ENCODE measurements around the gene RGS10. TPM values are rescaled to one million over a fixed set of nuclear protein-coding genes. Genes with fewer than 3 reads are reported as not detected.

Gene RGS10
- total RNA-seq, 2 experiments from 2014 or later: 157 to 159 TPM

- ATAC-seq (ENCODE audit: low read depth): no peak
- POLR2A ChIA-PET: interaction anchor here (2.0 kb wide), 1 partner anchor 10 kb away, joined by 6 read pairs; no protein-coding TSS in a partner anchor
- no peak overlapping the region for H3K4me3 Mint-ChIP-seq
Measured at GRCh38 chr10:119507115-119507514, 35.4 kb downstream of the RGS10 start.

DNA sequence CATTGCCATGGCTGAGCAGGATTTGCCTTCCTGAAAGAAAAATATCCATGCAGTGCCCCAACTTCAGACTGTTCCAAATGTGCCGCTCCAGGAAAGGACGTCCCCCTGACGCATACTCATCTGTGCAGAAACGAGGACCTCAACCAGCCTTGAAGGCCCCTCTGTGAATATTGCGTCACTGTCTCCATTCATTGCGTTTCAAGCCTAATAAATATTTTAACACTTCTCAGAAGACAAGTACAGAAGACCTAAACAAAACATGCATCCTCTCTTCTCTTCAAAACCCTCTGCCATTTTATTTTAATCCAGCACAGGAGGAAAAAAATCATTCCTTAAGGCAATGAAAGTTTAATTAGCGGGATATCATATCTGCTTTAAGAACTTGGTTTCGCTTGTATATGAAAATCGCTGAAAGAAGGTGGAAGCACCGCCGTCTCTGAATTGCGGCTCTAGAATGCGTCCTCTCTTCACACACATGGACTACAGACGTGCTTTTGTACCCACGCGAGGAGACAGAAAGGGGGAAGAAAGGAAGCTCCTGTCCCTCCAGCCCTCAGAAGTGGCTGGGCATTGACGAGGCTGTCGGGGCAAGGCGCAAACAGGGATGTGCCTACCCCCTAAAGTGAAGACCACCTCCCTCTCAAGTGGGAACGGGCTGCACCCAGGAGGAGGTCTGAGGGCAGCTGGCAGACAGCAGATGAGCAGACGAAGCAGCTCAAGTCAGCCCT lies 36.8 kb downstream of the RGS10 start:
- H3K36me3 Mint-ChIP-seq: peaks cover 50% of the 10 kb centered on the region
- H3K27ac Mint-ChIP-seq: peak overlapping the region; percentile 85
- H3K4me1 Mint-ChIP-seq: peaks cover 67% of the 10 kb centered on the region
- DNase-seq (no peak), ATAC-seq (ENCODE audit: low read depth) (no peak)
- H3K4me3 Mint-ChIP-seq: peak overlapping the region; percentile 60
- POLR2A ChIA-PET: interaction anchor here (0.8 to 2.0 kb wide), 5 partner anchors 11 to 37 kb away, joined by 4 to 9 read pairs (median 6); partner anchors contain the start of gene RGS10
- H3K27me3 Mint-ChIP-seq: no peaks in the 10 kb centered on the region
- H3K9me3 Mint-ChIP-seq: no peaks in the 10 kb centered on the region

More at GRCh38 chr10:119507115-119507514, 35.4 kb downstream of the RGS10 start:
- Mint-ChIP-seq H3K27ac (peak overlapping the region; percentile 77), H3K27me3 (no peaks in the 10 kb centered on the region), H3K9me3 (no peaks in the 10 kb centered on the region), H3K36me3 (peaks cover 60% of the 10 kb centered on the region), H3K4me1 (peaks cover 69% of the 10 kb centered on the region)
- DNase-seq: no peak

DNA sequence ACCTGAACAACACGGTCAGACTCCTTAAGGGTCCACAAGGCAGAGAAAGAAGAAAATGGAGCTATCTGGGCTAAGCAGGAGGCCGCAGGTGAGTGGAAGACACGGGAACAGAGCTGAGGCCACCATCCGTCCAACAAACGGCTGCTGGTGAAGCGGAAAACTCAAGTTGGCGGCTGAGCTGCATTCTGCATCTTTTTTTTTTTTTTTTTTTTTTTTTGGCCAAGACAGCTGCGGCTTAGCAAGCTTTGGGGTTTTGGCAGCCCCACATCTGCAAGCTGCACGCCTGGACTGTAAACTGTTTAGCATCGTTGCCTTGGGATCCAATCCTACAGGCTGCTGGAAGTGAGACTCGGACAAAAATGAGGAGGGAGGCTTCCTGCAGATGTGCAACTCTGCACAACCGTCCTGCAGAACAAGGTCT lies 37.4 kb downstream of the RGS10 start:
- Mint-ChIP-seq H3K27me3 (no peaks in the 10 kb centered on the region), H3K4me1 (peaks cover 68% of the 10 kb centered on the region), H3K9me3 (no peaks in the 10 kb centered on the region)

DNA sequence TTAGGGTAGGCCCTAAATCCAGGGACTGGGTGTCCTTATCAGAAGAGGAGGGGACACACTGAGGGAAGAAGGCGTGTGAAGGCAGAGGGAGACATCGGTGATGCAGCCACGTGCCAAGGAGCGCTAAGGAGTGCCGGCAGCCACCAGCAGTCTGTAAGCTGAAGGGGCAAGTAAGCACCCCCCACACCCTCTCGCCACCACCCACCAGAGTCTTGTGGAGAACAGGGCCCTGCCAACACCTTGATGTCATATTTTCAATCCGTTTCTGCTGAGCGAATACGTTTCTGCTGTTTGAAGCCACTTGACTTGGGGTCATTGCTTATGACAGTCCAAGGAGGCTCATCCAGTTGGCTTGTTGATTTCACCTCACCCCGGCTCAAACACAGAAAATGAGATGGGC lies 37.9 kb downstream of the RGS10 start:
- no peaks in the 10 kb centered on the region for H3K9me3 Mint-ChIP-seq
- H3K36me3 Mint-ChIP-seq: peaks cover 44% of the 10 kb centered on the region
- no peaks in the 10 kb centered on the region for H3K27me3 Mint-ChIP-seq
- DNase-seq: no peak
- H3K27ac Mint-ChIP-seq: peak overlapping the region; percentile 85
- peak overlapping the region; percentile 60 for H3K4me3 Mint-ChIP-seq
- POLR2A ChIA-PET: interaction anchor here (0.8 to 1.1 kb wide), 3 partner anchors 12 to 38 kb away, joined by 6 to 9 read pairs (median 7); partner anchors contain the start of gene RGS10
- peaks cover 68% of the 10 kb centered on the region for H3K4me1 Mint-ChIP-seq
- ATAC-seq (ENCODE audit: low read depth): no peak

More for the DNA sequence above, 37.4 kb downstream of the RGS10 start:
- POLR2A ChIA-PET: interaction anchor here (0.8 to 1.1 kb wide), 3 partner anchors 12 to 38 kb away, joined by 6 to 9 read pairs (median 7); partner anchors contain the start of gene RGS10
- Mint-ChIP-seq H3K4me3 (peak overlapping the region; percentile 60), H3K27ac (peak overlapping the region; percentile 85), H3K36me3 (peaks cover 45% of the 10 kb centered on the region)
- ATAC-seq (ENCODE audit: low read depth) (no peak), DNase-seq (no peak)

DNA sequence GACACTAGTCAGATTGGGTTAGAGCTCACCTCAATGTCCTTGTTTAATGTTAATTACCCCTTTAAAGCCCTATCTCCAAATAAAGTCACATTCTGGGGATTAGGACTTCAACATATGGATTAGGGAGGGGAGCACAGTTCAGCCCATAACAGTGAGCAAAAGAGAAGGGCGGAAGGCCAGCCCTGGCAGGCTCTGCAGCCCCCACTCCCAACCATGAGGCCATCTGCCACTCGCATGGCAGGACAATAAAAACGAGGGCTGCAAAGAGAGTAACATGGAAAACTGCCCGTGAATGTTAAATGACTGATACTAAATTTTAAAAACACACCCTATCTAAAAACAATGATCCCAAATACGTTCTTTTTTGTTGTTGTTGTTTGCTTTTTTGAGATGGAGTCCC lies 38.7 kb downstream of the RGS10 start:
- H3K27ac Mint-ChIP-seq: peak overlapping the region; percentile 85
- peaks cover 49% of the 10 kb centered on the region for H3K36me3 Mint-ChIP-seq
- peaks cover 75% of the 10 kb centered on the region for H3K4me1 Mint-ChIP-seq
- no peaks in the 10 kb centered on the region for H3K27me3 Mint-ChIP-seq
- H3K9me3 Mint-ChIP-seq: no peaks in the 10 kb centered on the region
- POLR2A ChIA-PET: interaction anchor here (0.6 to 5.0 kb wide), 2 partner anchors 13 to 47 kb away, joined by 5 to 34 read pairs; no protein-coding TSS in a partner anchor
- no peak overlapping the region for H3K4me3 Mint-ChIP-seq
- ATAC-seq (ENCODE audit: low read depth) (no peak), DNase-seq (no peak)

- Mint-ChIP-seq H3K9me3 (no peaks in the 10 kb centered on the region), H3K27me3 (no peaks in the 10 kb centered on the region), H3K36me3 (peaks cover 49% of the 10 kb centered on the region), H3K4me1 (peaks cover 76% of the 10 kb centered on the region), H3K4me3 (peak overlapping the region; percentile 60), H3K27ac (peak overlapping the region; percentile 91)
- POLR2A ChIA-PET: interaction anchor here (0.6 to 5.0 kb wide), 9 partner anchors 9 to 972 kb away, joined by 3 to 34 read pairs (median 4); no protein-coding TSS in a partner anchor
- ATAC-seq (ENCODE audit: low read depth): peak; percentile 12
- DNase-seq: no peak
Measured at GRCh38 chr10:119502618-119503155, 39.8 kb downstream of the RGS10 start.

- peaks cover 81% of the 10 kb centered on the region for H3K4me1 Mint-ChIP-seq
- no peaks in the 10 kb centered on the region for H3K9me3 Mint-ChIP-seq
- POLR2A ChIA-PET: interaction anchor here (0.6 to 5.0 kb wide), 9 partner anchors 8 to 971 kb away, joined by 3 to 34 read pairs (median 5); no protein-coding TSS in a partner anchor
- peak overlapping the region; percentile 60 for H3K4me3 Mint-ChIP-seq
- peak; percentile 90 for ATAC-seq (ENCODE audit: low read depth)
- peaks cover 52% of the 10 kb centered on the region for H3K36me3 Mint-ChIP-seq
- DNase-seq: peak; percentile 83
- H3K27me3 Mint-ChIP-seq: no peaks in the 10 kb centered on the region
- peak overlapping the region; percentile 91 for H3K27ac Mint-ChIP-seq
Measured at GRCh38 chr10:119502209-119502608, 40.3 kb downstream of the RGS10 start.

DNA sequence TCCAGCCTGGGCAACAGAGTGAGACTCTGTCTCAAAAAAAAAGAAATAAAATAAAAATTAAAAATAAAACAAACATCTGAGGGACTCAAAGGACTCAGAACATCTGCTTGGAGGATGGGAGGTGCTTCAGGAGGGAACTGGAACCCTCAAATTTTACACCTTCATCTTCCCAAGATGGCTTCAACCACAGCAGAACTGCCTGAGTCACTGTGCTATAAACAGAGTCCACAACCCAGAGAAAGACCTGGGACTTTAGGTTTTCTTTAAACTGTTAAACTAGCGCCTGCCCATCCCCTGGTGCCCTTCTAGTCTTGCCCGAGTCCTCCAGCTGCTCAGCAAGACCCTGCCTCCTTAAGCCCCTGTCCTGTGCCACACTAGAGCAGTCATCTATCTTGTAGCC lies 40.8 kb downstream of the RGS10 start:
- H3K27ac Mint-ChIP-seq: peak overlapping the region; percentile 91
- peak overlapping the region; percentile 60 for H3K4me3 Mint-ChIP-seq
- no peaks in the 10 kb centered on the region for H3K9me3 Mint-ChIP-seq
- ATAC-seq (ENCODE audit: low read depth): peak; percentile 9
- DNase-seq: no peak
- peaks cover 81% of the 10 kb centered on the region for H3K4me1 Mint-ChIP-seq
- POLR2A ChIA-PET: interaction anchor here (1.2 to 5.0 kb wide), 4 partner anchors 10 to 294 kb away, joined by 3 to 34 read pairs (median 6); partner anchors contain the start of gene GRK5
- no peaks in the 10 kb centered on the region for H3K27me3 Mint-ChIP-seq
- peaks cover 47% of the 10 kb centered on the region for H3K36me3 Mint-ChIP-seq

DNA sequence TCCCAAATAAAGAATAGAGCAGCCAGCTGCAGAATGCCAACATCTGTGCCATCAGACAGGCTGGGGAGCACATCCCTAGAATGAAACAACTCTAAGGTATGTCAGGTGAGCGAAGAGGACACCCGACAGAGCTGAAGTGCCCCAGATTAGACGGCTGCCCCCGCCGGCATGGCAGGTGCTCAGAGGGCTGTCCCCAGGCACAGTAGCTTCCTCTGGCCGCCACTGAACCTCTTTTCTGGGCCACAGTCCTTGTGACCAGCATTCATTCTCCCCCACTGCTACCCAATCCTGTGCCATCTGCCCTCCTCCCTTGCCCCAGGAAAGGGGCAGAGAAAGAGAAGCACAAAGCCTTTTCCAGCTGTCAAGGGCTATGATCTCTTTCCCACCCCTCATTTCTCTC lies 41.7 kb downstream of the RGS10 start:
- POLR2A ChIA-PET: interaction anchor here (1.2 to 5.0 kb wide), 6 partner anchors 11 to 293 kb away, joined by 3 to 34 read pairs (median 6); partner anchors contain the start of genes GRK5 and RGS10
- ATAC-seq (ENCODE audit: low read depth) (no peak), DNase-seq (no peak)
- peaks cover 81% of the 10 kb centered on the region for H3K4me1 Mint-ChIP-seq
- H3K27ac Mint-ChIP-seq: peak overlapping the region; percentile 84
- no peaks in the 10 kb centered on the region for H3K9me3 Mint-ChIP-seq
- peak overlapping the region; percentile 48 for H3K4me3 Mint-ChIP-seq
- H3K27me3 Mint-ChIP-seq: no peaks in the 10 kb centered on the region
- peaks cover 44% of the 10 kb centered on the region for H3K36me3 Mint-ChIP-seq

DNA sequence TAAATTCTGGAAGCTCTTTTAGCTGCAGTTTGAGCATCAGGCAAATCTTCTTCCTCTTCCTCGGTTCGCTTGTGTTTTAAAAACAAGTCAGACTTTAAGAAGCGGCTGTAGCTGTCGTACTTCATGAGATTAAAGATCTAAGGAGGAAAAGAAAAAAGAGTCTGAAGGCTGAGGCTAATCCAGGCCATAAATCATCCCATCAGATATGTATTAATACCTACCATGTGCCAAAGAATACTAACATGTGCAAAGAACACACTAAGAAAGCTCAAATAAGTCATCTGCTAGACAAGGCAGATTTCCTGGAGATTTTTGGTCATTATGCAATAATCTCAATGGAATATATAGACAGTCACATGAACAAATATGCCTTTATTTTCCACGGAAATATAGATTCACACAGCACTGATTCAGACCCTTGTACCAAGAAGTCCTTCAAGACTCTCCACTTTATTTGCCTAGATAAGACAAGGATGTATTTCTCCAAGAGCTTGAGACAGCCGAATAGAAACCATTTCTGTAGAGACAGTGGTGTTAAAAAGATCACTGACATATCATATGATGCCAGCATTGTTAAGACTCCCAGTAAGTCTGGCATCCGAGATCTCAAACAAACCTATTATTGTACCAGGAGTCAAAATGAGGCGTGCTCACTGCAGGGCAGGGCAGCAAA lies 42.3 kb downstream of the RGS10 start:
- DNase-seq (no peak), ATAC-seq (ENCODE audit: low read depth) (no peak)
- POLR2A ChIA-PET: interaction anchor here (0.9 to 5.0 kb wide), 8 partner anchors 9 to 293 kb away, joined by 3 to 34 read pairs (median 6); partner anchors contain the start of genes GRK5 and RGS10
- Mint-ChIP-seq H3K4me3 (peak overlapping the region; percentile 48), H3K36me3 (peaks cover 42% of the 10 kb centered on the region), H3K4me1 (peaks cover 79% of the 10 kb centered on the region), H3K9me3 (no peaks in the 10 kb centered on the region), H3K27me3 (no peaks in the 10 kb centered on the region), H3K27ac (peak overlapping the region; percentile 84)

GRCh38 chr10:119499677-119500002 lies 42.9 kb downstream of the RGS10 start:
- Mint-ChIP-seq H3K4me1 (peaks cover 79% of the 10 kb centered on the region), H3K9me3 (no peaks in the 10 kb centered on the region), H3K27me3 (no peaks in the 10 kb centered on the region), H3K36me3 (peaks cover 38% of the 10 kb centered on the region), H3K4me3 (no peak overlapping the region), H3K27ac (peak overlapping the region; percentile 60)
- DNase-seq (no peak), ATAC-seq (ENCODE audit: low read depth) (no peak)
- POLR2A ChIA-PET: interaction anchor here (0.9 to 5.0 kb wide), 5 partner anchors 8 to 96 kb away, joined by 3 to 34 read pairs (median 8); partner anchors contain the start of gene RGS10

GRCh38 chr10:119498889-119499676 lies 43.4 kb downstream of the RGS10 start:
- H3K4me3 Mint-ChIP-seq: no peak overlapping the region
- H3K36me3 Mint-ChIP-seq: peaks cover 32% of the 10 kb centered on the region
- DNase-seq: no peak
- no peak for ATAC-seq (ENCODE audit: low read depth)
- POLR2A ChIA-PET: interaction anchor here (0.7 to 5.0 kb wide), 6 partner anchors 8 to 43 kb away, joined by 3 to 34 read pairs (median 6); partner anchors contain the start of gene RGS10
- H3K9me3 Mint-ChIP-seq: no peaks in the 10 kb centered on the region
- H3K27ac Mint-ChIP-seq: peak overlapping the region; percentile 60
- peaks cover 78% of the 10 kb centered on the region for H3K4me1 Mint-ChIP-seq
- no peaks in the 10 kb centered on the region for H3K27me3 Mint-ChIP-seq

Measured in activated naive CD8-positive, alpha-beta T cell treated with anti-CD3 and anti-CD28 coated beads, Interleukin-2, amount 10 ng/mL, durations not matched to agents 7 days and 5 days (primary cell).